Bone marrow (tissue), 2 donors: ENCODE measurements around the gene SLC8A2.

ENCODE experiments used
- DNase-seq, 2 donors: peaks; one replicate each; lab custom pipeline; 2025; lab: John Stamatoyannopoulos, UW

Gene SLC8A2

GRCh38 chr19:47430041-47430802 lies 41.5 kb downstream of the SLC8A2 start:
- no peak for DNase-seq

DNA sequence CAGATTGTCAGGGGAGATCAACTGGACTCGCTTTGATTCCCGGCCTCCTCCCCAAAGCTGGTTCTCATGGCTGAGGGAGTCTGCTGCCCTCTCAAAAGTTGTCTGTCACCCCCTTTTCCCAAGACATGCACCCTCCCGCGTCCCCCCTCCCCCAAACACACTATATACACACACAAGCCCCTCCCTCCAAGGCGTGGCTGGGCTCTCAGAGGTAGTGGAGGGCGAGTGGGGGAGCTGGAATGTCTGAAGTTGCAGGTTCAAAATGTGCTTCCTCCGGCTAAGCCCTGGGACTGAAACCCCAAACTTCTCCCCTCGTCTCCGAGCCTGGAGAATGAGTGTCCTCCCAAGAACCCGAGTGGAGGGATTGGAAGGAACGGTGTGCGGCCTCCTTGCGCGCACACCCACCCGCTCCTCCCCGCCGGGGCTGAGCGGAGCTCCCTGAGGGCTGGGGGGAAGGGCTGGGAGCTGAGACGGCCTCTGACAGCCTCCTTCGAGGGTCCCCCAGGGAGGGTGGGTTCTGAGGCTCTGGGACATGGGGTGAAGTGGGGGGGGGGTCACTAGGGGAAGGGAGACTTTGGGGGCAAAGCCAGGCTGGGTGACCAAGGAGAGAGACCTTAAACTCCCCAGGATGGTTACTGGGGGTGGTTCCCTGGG lies 42.4 kb downstream of the SLC8A2 start:
- DNase-seq, result no peak

DNA sequence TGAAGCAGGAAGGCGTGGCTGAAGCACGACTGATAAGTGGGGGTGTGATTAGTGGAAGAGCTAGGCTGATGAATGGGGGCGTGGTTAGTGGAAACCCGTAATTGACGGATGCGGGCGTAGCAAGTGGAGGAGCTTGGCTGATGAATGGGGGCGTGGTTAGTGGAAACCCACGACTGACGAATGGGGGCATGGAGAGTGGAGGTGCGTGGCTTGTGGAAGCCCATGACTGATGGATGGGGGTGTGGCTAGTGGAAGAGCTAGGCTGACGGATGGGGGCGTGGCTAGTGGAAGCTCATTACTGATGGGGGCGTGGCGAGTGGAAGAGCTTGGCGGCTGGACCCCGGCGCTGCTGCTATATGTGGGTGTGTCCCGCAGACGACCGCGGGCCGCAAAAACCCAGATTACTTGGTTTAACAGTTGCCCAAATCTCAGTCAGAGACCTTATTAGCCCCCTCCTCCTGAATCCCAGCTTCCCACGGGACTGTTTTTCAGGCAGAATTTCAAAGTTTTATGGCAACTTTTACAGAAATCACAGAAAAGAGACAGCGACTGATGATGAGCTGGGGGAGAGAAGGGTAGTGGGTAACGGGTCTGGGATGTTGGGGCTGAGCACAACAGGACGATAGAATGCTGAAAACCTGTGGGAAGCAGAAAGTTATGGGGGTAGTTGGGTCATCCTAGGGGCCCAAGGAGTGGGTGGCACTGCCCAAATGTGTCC lies 43.4 kb downstream of the SLC8A2 start:
- DNase-seq, result peak; percentile 29 to 38

- peak; percentile 19 to 25 for DNase-seq
Measured at GRCh38 chr19:47427241-47428176, 44.2 kb downstream of the SLC8A2 start.

DNA sequence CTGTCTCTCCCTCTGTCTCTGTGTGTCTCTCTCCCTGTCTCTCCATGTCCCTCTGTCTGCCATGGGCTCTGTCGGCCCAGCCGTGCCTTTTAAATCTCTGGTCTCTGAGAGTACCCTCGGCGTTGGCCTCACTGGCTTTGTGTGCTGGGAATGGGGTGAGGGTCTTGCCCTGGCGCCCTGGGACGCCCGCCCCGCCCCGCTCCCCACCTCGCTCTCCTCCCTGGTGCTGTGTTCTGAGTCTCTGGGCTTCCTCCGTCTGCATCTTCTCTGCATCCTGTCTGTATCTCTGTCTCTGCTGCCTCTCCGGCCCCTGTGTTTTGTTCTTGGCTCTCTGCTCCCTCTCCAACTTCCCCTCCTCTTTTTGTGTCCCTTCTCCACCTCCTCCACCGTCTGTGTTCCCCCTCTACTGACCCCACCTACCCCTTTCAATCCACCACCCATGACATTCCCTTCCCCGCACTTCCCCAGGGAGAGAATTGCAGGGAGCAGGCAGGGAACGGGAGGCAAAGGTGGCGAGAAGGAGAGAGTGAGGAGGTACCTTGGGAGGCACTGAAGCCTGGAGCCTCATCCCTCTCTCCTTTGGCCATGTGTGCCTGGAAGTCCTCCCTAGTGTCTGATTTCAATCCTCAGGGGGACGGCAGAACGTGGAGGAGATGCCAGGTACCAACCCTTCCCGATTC lies 48.4 kb downstream of the SLC8A2 start:
- no peak for DNase-seq

DNA sequence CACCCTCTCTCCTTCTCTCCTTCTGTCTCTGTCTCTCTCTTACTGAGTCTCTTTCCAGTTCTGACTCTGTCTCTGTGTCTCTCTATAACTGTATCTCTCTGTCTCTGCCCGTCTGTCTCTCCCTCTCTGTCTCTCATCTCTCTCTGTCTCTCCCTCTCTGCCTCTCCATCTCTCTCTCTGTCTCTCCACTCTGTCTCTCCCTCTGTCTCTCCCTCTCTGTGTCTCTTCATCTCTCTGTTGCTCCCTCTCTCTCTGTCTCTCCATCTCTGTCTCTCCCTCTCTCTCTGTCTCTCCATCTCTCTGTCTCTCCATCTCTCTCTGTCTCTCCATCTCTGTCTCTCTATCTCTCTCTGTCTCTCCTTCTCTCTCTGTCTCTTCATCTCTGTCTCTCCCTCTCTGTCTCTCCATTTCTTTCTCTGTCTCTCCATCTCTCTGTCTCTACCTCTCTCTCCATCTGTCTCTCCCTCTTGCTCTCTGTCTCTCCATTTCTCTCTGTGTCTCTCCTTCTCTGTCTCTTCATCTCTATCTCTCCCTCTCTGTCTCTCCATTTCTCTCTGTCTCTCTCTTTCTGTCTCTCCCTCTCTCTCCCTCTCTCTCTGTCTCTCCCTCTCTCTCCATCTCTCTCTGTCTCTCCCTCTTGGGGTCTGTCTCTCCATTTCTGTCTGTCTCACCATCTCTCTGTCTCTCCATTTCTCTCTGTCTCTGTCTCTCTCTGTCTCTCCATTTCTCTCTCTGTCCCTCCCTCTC lies 49.1 kb downstream of the SLC8A2 start:
- no peak for DNase-seq

GRCh38 chr19:47421844-47422395 lies 49.8 kb downstream of the SLC8A2 start:
- no peak for DNase-seq

DNA sequence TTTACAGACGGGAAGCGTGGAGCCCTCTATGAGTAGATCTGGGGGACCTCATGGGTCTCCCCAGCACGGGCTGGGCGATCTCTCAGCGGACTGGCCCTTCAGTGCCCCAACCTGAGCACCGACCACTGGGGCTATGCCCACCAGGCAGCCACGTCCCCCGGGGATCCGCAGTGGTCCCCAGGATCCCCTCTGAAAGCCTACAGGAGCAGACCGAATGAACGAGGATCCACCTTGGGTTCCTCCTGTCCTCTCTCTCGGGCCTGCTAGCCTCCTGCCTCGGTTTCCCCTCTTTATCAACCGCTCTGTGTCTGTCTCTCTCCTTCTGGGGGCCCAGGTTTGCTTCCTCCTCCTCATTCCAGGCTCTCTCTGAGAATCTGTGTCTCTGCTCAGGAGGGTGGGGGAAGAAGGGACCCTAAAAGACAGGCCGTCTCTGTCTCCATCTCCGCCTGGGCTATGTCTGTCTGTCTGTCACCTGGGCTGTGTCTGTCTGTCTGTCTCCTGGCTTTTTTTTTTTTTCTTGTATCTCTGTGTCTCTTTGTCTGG lies 50.4 kb downstream of the SLC8A2 start:
- DNase-seq, result no peak

DNA sequence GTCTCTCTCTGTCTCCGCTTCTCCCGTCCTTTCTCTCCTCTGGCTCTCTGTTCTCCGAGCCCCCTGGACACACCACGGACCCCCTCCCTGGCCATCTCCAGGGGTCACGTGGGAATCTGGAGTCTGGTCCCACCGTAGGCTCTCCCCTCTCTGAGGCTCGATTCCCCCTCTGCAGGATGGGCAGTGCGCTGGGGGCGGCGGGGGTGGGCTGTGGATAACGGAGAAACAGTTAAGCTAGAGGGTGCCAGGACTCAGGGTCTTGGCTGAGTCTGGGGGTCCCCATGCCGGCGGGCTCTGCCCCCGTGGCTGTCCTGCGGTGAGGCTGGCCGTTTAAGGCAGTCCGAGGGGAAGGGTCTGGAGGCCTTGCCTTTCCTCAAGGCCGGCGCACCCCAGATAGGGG lies 51.9 kb downstream of the SLC8A2 start:
- no peak for DNase-seq

- no peak for DNase-seq
Measured at GRCh38 chr19:47419030-47419783, 52.5 kb downstream of the SLC8A2 start, which contains the start of gene MEIS3. MEIS3 (minus strand) TSS chr19:47419527; CDS start chr19:47419081, 446 bp downstream.

- DNase-seq, result no peak
Measured at GRCh38 chr19:47418692-47419029, 53.0 kb downstream of the SLC8A2 start.

GRCh38 chr19:47417746-47418691 lies 53.7 kb downstream of the SLC8A2 start:
- DNase-seq, result no peak

GRCh38 chr19:47417107-47417745 lies 54.5 kb downstream of the SLC8A2 start:
- DNase-seq, result no peak

DNA sequence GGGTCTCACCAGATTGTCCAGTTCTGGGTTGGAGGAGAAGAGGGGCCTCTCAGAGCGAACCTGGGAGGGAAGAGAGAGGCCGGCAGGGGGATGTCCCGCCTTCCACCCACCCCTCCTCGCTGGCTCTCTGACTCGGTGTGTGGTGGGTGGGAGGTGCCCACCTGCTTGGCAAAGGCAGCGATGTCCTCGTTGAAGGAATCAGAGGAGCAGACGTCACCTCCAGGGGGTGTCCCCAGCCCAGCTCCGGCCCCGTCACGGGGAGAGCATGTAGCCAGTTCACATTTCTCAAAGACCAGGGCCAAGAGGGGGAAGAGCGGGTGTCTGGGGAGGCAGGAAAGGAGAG lies 55.1 kb downstream of the SLC8A2 start:
- DNase-seq, result no peak

DNA sequence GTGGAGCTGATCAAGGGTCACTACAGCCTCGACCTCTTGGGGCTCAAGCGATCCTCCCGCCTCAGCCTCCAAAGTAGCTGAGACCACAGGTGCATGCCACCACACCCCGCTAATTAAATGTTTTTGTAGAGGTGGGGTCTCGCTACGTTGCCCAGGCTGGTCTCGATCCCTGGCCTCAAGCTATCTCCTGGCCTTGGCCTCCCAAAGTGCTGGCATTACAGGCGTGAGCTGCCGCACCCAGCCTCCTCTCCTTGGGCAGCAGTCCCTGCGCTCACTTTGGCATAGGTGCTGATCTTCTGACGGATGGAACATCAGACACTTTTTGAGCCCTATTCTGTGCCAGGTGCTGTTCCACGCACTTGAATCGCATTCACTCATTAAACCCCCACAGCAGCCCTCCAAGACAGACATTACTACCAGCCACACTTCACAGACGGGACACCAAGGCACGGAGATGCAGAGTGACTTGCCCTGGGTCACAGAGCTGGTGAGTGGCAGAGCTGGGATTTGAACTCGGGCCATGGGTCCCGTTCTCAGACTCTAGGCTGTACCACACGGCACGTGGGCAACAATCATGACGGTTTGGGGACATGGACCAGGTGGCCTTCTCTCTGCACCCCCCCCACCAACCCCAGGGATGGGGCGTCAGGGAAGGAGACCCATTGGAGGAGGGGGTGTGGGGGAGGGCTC lies 55.6 kb downstream of the SLC8A2 start:
- DNase-seq, result no peak

- peak in 1 of 2 donors; percentile 8 for DNase-seq
Measured at GRCh38 chr19:47414469-47414868, 57.2 kb downstream of the SLC8A2 start.

- no peak for DNase-seq
Measured at GRCh38 chr19:47413941-47414340, 57.8 kb downstream of the SLC8A2 start.
